Activated naive CD8-positive, alpha-beta T cell treated with anti-CD3 and anti-CD28 coated beads, Interleukin-2, amount 50 U/mL, for 16 hours (primary cell): ENCODE results near the gene DLEU7.

Experiments
- DNase-seq: peaks from one replicate; pipeline ENCODE4 v3.0.0-alpha.2; 2020; ENCODE audit warnings: low read depth, low spot score

DLEU7 gene

DNA sequence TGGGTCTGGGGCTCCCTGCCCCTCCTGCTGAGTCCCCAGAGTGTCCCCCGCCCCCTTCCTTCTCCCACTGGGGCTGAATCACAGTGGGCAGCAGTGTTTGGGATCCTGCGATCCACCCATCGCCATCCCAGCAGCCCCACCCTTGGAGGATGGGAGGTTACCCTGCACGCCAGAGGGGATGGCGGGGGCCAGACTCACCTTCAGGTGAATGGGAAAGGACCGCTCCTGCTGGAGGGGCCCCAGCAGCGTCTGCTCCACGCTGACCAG, 569 bp downstream of the DLEU7 start:
- no peak for DNase-seq

GRCh38 chr13:50842251-50842989, 1.1 kb downstream of the DLEU7 start:
- no peak for DNase-seq

DNA sequence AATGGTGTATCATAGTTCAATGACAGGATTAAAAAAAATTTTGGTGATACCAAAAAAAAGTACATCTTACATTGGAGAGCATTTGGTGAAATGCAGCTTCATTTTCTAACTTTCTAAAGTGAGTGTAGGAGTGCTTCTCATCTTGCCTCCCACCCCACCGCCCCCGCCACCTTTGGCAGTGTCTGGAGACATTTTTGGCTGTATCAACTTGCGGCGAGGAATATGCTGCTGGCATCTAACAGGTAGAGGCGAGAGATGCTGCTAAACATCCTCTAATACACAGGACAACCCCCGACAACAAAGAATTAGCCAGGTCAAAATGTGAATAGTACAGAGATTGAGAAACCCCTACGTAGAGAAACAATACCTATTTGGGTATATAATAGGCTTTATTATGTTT, 1.7 kb downstream of the DLEU7 start:
- DNase-seq, result no peak

DNA sequence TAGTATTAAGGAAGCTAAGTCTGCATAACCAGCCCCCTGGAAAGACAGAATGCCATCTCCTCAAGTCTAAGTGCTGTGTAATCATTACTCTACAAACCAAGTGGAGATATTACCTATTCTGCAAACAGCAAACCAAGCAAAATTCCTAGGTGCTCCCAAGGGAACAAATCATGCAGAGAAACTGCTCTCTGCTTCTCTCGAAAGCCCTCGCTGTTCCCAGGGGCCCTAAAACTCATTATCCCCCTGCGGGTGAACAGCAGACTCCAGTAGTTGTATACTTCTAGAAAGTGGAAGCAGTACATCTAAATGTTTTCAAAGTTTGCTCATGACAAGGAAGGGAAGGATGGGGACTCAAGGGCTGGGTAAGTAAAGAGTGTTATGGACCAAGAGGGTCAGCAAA, 3.2 kb downstream of the DLEU7 start:
- DNase-seq, result no peak

GRCh38 chr13:50839828-50840227, 3.7 kb downstream of the DLEU7 start:
- no peak for DNase-seq

GRCh38 chr13:50838701-50839100, 4.8 kb downstream of the DLEU7 start:
- DNase-seq, result no peak

DNA sequence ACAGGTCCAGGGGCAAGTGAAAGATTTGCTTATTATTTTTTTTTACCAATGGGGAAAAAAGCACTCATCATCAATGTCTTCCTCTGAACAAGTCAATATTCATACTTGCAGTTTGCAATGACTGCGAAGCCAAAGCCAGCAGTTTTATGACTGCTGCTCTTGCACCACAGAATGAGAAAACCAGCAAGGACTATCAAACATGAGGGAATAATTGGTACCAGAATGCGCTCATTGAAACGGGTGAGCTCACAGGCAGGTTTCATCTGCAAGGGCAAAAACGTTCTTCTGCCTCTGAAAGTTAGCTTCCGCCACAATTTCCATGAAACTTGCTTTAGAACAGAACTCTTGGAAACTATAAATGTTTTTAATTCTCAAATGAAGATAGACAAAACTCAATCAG, 5.5 kb downstream of the DLEU7 start:
- no peak for DNase-seq

GRCh38 chr13:50831512-50831911, 12.0 kb downstream of the DLEU7 start:
- no peak for DNase-seq

- DNase-seq, result no peak
Measured at GRCh38 chr13:50829896-50830295, 13.6 kb downstream of the DLEU7 start.

DNA sequence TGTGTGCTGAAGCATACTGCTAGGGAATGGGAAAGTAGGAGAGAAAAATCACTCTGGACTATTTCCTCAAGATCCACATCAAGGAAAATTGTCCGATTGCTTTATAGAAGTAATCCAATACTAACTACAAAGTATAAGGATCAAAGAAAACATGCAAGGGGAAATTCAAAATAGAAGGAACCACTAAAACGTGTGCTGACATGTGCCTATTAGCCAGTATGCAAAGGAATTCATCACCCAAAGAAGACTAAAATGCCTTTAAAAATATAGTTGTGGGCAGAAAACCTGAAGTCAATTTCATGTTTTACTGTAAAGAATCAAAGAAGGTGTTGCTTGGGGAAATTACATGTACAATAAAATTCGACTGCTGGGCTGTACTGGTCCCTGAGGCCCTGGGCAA, 14.3 kb downstream of the DLEU7 start:
- no peak for DNase-seq

- DNase-seq, result no peak
Measured at GRCh38 chr13:50826035-50826434, 17.5 kb downstream of the DLEU7 start.

DNA sequence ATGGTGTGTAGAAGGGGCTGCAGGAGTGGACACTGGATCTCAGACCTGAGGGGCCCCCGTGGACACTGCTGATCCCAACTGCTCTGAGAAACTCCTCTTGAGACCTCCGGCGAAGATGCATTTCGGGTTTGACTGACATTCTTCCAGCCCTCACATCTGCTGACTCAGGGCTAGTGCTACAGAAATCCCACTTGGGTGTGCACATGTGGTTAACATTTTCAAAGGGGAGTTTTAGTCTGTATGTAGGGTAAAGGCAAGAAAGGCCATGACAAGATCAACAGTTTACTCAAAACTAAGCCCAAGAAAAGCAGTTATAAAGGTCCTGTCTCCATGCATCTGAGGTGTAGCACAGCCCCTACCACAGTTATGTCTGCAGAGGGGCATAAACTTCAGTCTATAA, 31.2 kb downstream of the DLEU7 start:
- no peak for DNase-seq

- DNase-seq, result no peak
Measured at GRCh38 chr13:50810998-50811397, 32.5 kb downstream of the DLEU7 start.

- no peak for DNase-seq
Measured at GRCh38 chr13:50810468-50810867, 33.0 kb downstream of the DLEU7 start.

DNA sequence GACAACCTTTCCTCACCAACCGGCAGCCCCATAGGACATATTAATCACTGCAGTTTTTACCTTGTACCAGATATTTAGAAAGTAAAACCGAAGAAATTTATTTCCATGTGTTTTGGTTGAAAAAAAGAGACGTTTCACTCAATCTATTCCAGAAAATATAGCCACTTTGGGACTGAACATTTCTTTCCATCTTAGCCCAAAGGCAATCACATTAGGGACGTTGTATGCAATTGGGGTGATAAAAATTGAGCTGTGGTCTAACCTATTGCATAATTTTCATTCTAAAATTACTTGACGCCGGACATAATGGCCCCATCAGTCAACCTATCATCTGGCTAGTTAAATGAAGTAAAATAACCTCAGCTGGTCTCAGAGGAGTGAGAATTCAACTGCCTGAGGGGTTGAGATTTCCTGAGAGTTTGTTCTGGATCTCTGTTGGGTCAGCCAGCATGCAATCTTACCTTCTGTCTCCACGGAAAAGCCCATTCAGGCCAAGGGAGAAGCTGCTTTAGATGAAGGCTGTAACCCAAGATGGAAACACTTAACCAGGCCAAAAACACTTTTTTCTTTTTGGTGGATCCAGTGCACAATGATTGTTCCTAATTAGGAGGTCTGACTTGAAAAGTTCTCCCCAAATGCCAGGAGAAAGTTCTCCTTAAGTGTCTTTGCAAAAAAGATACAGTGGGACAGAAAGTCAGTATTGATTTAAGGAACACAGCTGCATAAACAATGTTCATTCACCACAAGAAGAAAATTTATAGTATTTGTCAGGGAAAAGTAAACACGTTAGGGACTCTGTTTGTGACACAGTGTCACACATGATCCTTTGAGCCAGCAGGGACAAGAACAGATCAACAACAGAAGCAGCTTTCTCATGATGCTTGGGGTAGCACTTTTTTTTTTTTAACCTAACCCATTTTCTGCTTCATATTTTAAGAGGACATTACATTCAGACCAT, 34.1 kb downstream of the DLEU7 start:
- no peak for DNase-seq

DNA sequence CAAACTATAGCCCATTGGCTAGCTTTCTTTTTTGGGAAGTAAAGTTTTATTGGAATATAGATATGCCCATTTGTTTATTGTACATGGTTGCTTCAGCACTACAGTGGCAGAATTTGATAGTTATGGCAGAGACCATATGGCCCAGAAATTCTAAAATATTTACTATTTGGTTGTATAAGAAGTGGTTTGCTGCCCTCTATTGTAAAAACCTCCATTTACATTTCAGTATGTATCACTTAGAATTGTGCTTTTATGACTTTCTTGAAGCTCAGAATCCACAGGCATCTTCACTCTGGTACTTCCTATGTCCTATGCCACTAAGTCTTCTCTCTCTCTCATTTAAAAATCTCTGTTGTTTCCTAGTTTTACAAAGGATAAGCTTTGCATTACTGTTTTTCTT, 37.7 kb downstream of the DLEU7 start:
- no peak for DNase-seq

- DNase-seq, result peak; percentile 35
Measured at GRCh38 chr13:50801087-50801931, 42.2 kb downstream of the DLEU7 start.

DNA sequence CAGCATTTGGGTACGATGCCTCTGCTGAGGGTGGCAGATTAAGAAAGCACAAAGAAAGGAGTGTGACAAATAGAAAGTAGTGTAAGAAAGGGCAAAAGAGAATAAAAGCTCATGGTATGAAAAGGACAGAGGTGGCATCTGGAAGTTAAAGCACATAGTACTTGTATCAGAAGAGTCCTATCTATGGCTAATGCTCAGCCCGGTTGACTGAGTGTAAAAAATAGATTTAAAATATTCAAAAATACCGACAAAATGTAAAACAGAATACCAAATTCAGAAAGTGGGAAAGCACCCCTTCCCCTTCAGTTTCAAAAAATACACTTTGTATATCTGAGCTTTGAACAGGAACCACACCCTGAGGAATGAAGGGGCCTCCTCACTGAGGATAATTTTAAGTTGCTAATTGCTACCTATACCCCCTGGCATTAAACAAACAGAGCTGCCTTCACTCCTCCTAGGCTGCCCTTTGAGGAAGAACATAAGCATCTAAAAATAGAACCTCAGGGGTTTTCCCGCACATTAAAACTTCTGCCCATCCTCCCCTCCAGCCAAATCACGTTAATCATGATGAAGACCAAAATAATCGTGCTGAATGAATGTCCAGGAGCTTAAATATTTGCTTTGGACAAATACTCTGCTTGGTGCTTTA, 43.3 kb downstream of the DLEU7 start:
- DNase-seq, result no peak

- no peak for DNase-seq
Measured at GRCh38 chr13:50798923-50799322, 44.6 kb downstream of the DLEU7 start.

DNA sequence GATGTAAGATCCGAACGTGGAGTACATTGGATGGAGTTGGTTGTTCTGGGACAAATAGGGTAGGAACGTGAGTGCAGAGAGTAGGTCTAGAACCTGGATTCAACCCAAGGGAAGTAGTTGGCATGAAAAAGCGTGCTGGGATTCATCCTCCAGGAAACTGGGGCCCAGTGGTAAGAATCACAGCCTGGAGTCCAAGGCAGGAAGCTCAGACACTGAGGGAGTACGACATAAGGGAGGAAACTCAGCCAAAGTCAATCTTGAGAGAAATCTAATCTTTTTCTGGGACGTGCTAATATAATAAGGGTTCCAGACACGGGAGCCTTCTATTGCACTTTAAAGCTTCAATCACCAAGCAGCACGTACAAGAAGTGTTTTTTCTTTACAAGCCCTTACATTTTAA, 46.4 kb downstream of the DLEU7 start:
- no peak for DNase-seq

- DNase-seq, result no peak
Measured at GRCh38 chr13:50796463-50796862, 47.0 kb downstream of the DLEU7 start.

DNA sequence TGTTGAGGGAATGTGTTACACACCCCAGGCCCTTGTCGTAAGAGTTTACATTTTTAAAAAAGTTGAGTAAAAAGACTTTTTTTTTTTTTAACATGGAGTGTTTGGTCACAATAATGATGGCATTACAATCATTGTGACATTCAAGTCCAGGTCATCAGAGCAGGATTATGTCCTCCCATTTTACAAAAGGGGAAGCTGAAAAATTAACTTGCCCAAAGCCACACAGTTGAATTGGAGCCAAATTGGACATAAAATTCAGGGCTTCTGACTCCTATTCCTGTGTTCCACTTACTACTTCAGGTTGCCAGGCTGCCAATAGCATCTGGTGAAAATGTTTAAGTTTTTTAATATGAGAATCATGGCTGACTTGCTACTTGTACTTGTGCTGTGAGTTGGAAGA, 49.3 kb downstream of the DLEU7 start:
- no peak for DNase-seq
